Measurements from ENCODE around the gene PPIL3.
A peak's percentile ranks its signal among the peaks of the same experiment; 100 is the strongest.

Gene PPIL3

DNA sequence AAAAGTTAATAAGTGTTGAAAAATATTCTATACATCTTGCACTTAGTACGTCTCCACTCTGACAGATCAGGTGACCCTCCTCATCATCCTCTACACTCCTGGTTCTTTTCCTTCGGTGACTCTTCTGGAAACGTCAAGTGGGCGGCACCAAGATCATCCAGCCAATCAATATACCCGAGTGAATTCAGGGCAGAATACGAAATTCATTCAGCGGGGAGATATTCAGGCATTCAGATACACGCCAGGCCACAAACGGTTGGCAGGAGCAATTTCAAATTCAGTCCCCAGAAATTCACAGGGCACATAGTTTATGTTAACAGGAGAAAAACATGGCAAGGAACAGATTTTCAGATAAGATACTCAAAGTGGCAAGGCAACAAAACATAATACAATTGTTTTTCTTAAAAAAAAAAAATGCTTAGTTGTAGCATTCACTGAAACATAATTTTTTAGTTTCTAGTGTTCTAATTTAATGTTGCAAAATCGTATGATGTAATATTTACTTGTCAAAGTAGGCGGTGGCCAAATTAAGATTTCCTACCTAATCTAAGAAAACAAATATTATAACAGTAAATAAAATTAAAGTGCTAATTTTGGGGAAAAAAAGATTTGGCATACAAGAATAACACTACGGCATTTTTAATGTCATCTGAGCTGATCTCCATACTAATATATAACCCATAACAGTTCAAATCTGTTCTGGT lies 28.6 kb downstream of the PPIL3 start:
- DNase-seq = peak; percentile 52

DNA sequence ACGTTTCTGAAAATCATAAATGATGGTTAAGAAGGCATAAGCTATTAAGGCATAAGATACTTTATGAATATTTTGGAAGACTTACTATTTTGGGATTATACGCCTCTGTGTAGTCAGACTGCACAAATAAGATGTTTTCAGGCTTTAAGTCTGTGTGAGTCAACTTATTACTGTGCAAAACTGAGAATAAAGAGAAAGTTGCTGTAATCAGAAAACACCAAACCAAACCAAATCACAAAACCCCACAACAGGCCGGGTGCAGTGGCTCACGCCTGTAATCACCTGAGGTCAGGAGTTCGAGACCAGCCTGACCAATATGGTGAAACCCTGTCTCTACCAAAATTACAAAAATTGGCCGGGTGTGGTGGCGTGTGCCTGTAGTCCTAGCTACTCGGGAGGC lies 32.1 kb downstream of the PPIL3 start:
- no peak for DNase-seq

DNA sequence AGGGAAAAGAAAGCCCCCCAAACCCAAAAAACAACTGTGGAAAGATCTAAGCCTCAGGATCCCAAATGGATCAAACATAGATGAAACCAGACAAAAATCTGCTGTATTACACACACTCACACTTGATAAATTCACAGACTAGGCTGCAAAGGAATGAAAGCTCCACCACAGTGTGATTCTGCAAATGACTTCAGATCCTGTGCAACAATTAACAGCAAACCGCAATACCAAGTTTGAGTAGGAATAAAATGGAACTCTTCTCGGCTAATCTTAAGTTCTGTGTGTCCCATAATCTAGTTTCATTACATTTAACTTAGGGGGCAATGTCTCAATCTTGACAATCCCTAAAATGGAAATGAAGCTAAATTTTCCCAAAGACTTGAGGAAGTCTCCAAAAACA lies 36.3 kb downstream of the PPIL3 start:
- no peak for DNase-seq

DNA sequence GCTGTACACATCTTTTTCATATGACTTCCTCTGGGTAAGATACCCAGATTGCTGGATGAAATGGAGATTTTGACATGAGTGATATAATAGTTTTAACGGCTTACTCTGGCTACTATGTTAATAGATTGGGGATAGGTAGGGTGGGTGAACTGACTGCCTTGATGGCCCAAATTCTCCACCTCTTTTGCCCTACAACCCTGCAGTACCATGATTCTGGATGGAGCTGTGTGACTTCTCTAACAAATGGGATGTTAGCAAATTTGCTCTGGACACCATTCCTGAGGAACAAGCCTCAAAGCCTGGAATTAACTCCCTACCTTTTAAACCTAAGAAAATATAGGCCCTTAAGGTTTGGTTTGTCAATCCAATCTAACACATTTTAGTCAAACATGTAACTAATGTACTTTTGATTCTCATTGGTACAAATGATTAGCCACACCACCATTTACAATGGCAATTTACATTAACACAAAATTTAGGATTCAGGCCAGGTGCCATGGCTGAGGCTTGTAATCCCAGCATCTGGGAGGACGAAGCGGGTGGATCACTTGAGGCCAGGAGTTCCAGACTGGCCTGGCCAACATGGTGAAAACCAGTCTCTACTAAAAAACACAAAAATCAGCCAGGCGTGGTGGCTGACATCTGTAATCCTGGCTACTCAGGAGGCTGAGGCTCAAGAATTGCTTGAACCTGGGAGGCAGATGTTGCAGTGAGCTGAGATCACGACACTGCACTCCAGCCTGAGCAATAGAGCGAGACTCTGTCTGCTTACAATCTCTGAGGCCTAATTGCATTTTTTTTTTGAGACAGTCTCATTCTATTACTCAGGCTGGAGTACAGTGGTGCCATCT lies 37.3 kb downstream of the PPIL3 start:
- no peak for DNase-seq

DNA sequence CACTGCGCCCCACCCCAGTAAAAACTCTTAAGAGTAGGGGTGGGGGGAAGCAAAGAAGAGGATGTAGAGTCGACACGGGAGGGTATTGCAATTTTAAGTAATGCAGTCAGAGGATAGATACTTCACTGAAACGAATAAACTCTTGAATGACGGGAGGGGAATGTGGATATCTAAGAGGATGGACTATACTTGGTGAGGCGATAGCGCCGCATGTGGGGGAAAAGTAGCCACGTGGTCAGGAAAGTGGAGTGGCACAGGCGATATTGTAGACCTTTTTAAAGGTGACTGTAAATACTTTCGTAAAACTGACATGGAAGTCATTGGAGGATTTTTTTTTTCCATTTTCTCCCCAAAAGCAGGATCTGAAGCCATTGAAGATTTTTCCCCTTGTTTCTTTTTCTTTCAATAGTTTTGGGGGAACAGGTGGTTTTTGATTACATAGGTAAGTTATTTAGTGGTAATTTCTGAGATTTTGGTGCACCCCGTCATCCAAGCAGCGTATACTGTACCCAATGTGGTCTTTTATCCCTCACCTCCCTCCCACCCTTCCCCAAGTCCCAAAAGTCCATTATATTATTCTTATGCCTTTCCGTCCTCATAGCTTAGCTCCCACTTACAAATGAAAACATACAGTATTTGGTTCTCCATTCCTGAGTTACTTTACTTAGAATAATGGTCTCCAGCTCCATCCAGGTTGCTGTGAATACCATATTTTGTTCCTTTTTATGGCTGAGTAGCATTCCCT lies 38.2 kb downstream of the PPIL3 start:
- DNase-seq = no peak

DNA sequence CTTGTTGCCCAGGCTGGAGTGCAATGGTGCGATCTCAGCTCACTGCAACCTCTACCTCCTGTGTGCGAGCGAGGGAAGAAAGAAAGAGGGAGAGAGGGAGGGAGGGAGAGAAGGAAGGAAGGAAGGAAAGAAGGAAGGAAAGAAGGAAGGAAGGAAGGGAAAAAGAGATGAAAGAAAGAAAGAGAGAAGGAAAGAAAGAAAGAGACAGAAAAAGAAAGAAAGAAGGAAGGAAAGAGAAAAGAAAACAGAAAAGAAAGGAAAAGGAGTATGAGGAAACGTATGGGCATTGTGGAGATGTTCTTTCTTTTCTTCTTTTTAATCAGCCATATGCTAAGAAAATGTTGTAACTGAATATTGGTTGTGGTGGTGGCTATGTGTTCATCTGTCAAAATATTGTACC lies 40.9 kb downstream of the PPIL3 start:
- DNase-seq = no peak

DNA sequence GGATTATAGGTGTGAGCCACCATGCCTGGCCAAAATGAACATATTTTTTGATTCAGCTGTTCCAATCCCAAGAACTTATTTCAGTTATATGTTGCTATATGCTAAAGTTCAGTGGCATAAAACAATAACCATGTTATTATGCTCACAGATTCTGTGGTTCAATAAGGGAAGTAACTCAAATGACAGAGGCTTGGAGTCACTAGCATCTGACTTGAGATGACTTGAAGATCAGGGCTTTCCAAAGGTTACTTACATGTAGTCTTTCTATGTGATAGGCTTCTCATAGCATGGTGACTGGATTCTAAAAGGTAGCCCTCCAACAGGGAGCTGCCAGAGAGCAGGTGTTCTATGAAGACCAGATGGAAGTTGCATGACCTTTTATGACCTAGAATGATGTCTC lies 41.6 kb downstream of the PPIL3 start:
- peak; percentile 75 for DNase-seq

DNA sequence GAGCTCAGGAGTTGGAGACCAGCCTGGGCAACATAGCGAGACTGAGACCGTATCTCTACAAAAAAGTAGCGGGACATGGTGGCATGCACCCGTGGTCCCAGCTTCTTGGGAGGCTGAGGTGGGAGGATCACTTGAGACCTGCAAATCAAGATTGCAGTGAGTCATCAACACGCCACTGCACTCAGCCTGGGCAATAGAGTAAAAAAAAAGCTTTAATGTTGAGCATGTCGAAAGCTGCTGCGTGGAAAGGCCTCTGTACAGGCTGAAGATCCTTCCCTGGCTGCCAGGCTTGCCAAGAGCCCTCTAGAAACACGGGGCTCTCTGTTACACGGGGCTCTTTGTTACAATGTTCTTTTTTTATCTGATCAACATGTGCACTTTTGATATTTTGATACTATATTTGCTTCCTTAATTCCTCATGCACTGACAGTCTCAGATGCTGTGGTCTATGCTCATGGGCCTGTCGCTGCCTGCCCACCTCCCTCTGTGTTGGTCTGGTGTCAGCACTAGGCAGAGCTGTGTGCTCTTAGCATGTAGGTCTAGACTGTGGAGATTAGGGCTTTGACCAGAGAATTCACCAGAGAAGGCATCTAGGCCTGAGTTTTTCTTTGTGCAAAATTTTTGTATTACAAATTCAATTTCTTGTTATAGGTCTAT lies 43.1 kb downstream of the PPIL3 start:
- no peak for DNase-seq

DNA sequence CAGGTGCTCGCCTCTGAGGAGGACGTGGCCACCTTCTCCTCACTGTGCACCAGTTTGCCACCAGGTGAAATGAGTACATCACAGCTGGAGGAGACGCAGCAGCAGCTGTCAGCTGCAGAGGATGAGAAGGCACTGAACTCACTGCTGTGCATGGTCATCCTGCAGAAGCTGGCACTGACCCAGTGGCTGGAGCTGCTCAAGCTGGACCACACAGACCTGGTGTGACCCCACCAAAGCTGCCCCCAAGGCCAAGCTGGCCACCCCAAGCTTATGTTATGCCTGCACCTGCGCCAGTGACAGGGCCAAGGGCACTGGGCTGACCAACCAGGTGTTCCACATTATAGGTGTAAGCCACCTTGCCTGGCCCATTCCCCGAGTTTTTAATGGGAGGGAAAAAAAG lies 43.7 kb downstream of the PPIL3 start:
- DNase-seq = no peak

DNA sequence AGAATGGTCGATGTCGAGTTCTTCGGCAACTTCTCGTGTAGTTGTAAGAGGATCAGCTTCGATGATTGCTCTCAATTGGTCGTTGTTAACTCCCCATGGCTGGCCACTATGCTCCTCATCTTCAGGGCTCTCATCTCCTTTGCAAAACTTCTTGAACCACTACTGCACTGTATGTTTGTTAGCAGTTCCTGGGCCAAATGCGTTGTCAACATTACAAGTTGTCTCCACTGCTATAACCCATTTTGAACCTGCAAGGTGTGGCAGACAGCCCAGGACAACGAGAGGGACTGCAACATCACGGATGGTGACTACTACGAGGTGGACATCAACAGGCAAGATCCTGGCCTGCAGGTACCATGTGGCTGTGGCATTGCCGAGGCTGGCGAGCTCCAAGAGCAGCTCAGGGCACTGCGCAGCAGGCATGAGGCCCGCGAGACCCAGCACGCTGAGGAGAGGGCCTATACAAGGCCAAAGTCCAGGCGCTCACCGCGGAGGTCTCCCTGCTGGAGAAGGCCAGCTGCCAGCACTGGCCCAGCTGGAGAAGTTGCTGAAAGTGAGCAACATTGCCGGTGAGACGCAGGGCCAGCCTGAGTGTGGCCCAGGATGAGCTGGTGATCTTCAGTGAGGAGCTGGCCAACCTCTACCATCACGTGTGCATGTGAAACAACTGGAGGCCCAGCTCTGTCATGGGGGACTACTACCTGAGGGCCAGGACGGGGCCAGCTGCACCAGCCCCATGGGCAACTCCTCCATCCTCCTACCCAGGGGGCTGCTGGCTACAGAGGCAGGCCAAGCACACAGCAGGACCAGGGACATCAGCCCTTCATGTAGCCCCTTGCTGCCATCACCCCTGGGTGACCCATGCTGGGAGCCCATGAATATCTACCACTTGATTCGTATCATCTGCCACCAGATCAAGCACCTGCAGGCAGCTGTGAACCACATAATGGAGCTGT lies 44.6 kb downstream of the PPIL3 start:
- DNase-seq = no peak

DNA sequence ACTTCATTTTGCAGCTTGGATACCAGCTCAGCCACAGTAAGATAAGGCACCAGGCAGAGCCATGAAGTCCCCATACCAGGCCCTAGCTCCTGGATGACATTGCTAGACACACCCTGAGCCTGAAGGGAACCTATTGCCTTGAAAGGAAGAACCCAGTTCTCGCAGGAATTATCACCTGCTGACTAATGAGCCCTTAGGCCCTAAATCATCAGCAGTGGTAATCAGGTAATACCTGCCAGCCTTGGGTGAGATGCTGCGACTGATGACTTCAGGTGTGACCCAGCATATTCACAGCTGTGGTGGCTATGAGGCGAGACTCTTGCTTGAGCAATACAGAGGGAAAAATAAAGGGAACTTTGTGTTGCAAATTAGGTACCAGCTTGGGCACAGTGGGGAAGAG lies 49.4 kb downstream of the PPIL3 start:
- no peak for DNase-seq

DNA sequence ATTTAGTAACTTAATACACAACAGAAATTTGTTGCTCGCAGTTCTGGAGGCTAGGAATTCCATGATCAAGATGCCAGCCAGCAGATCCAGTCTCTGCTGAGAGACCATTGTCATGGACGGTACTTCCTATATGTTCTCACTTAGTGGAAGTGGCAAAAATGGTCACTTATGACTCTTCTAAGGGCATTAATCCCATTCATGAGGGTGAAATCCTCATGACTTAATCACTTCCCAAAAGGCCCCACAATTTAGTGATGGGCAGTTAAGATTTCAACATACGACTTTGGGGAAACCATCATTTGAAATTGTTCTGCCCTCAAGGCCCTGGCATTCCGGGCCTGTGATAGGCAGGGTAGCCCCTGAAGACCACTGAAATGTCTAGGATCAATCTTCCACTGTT lies 54.2 kb downstream of the PPIL3 start:
- peak; percentile 29 for DNase-seq

DNA sequence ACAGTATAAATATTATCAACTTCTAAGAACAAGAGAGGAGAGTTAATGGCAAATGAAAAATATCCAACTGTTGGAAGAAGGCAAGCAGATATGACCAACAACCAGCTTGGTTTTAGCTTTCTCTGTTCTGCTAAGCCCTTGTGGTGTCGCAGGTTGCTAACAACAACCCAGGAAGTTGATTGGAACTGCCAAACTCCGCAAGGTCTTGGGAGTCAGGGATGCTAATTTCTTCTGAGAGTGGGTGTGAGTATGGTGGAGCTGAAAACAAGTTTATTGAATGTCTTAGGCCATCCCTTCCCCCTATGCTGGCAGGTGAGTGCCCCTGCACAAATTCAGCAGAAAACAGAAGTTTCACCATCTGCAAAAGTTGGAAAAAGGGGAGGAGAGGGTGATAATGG lies 59.6 kb downstream of the PPIL3 start:
- DNase-seq = no peak

DNA sequence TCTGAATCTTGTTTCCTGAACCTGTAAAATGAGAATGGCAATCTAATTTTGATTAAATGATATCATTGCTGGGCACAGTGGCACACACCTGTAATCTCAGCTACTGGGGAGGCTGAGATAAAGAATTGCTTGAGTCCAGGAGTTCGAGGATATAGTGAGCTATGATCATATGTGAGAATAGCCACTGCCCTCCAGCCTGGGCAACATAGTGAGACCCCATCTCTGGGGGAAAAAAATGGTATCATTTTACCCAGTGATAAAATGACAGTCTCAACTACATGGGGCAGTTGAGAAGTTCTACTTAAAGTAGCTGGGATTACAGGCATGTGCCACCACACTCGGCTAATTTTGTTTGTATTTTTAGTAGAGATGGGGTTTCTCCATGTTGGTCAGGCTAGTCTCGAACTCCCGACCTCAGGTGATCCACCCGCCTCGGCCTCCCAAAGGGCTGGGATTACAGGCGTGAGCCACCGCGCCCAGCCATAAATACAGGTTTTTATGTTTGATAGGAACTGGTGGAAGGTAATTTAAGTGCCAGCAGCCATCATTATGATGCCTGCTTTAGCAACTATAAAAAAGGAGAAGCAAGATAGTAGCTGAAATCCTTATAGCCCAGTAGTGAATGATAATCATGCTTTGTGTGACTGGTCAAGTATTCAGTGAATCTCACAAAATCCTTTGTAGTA lies 60.2 kb downstream of the PPIL3 start:
- DNase-seq = no peak

DNA sequence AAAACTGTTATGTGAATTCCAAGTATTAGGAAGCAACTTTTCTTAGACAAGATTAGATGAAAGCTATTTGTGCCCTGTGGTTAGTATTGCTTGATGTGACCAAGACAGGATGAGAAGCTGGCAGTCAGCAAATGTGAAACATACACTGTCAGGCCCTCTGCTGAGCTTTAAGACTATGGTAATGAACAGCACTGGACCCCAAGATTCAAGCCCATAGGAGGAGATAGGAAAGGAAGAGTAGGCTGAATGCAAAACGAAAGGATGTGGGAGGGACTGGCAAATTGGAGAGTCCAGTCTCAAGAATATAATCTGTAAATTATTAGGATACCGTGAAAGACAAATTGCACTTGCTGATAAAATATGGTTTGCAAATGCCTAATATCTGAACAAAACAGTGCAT lies 60.8 kb downstream of the PPIL3 start:
- no peak for DNase-seq

DNA sequence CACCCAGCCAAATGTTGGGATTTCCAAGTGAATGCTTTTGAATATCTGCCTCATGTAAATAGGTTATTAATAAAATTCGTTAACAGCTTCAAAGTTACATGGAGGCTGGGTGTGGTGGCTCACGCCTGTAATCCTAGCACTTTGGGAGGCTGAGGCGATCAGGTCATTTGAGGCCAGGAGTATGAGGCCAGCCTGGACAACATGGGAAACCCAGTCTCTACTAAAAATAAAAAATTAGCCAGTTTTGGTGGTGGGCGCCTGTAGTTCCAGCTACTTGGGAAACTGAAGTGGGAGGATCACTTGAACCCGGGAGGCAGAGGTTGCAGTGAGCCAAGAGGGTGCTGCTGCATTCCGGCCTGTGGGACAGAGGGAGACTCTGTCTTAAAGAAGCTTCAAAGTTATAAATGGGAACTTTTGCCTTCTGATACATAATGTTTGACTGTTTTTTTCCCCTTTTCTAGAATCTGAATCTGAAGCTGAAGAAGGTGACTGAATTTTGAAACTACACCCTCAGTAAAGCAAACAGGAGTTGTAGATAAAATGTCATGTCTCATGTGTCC lies 67.1 kb downstream of the PPIL3 start:
- DNase-seq = no peak
